SIG-M5 treated with dmso at 0.1 percent for 504 hours (cell line): ENCODE results near the gene SORCS3.

Experiments
- DNase-seq: peaks from one replicate; lab custom pipeline; 2025; ENCODE audit not compliant: unreplicated experiment; lab: John Stamatoyannopoulos, UW

SORCS3 gene

GRCh38 chr10:105247831-105248499, 606.9 kb downstream of the SORCS3 start:
- no peak for DNase-seq

GRCh38 chr10:105252911-105253310, 611.8 kb downstream of the SORCS3 start:
- DNase-seq = no peak

GRCh38 chr10:105253515-105254212, 612.6 kb downstream of the SORCS3 start:
- DNase-seq = no peak

GRCh38 chr10:105258036-105258673, 617.1 kb downstream of the SORCS3 start:
- DNase-seq = no peak

- DNase-seq = no peak
Observed at GRCh38 chr10:105258674-105259065, 617.6 kb downstream of the SORCS3 start.

GRCh38 chr10:105259201-105259600, 618.1 kb downstream of the SORCS3 start:
- no peak for DNase-seq

- no peak for DNase-seq
Observed at GRCh38 chr10:105262666-105263065, 621.6 kb downstream of the SORCS3 start.

GRCh38 chr10:105266966-105267539, 626.0 kb downstream of the SORCS3 start:
- no peak for DNase-seq

GRCh38 chr10:105268961-105269360, 627.9 kb downstream of the SORCS3 start:
- no peak for DNase-seq

- DNase-seq = no peak
Observed at GRCh38 chr10:105269689-105270088, 628.6 kb downstream of the SORCS3 start.

GRCh38 chr10:105274556-105275070, 633.5 kb downstream of the SORCS3 start:
- no peak for DNase-seq

GRCh38 chr10:105278439-105278838, 637.3 kb downstream of the SORCS3 start:
- no peak for DNase-seq

- no peak for DNase-seq
Observed at GRCh38 chr10:105279101-105279500, 638.0 kb downstream of the SORCS3 start.

- no peak for DNase-seq
Observed at GRCh38 chr10:105280895-105281294, 639.8 kb downstream of the SORCS3 start.

GRCh38 chr10:105284476-105285215, 643.6 kb downstream of the SORCS3 start:
- no peak for DNase-seq

GRCh38 chr10:105288026-105288425, 646.9 kb downstream of the SORCS3 start:
- DNase-seq = no peak

- no peak for DNase-seq
Observed at GRCh38 chr10:105288613-105289012, 647.5 kb downstream of the SORCS3 start.

GRCh38 chr10:105291571-105291970, 650.5 kb downstream of the SORCS3 start:
- DNase-seq = no peak

GRCh38 chr10:105292236-105292635, 651.1 kb downstream of the SORCS3 start:
- DNase-seq = no peak
